ENCODE results near the gene TGFB1.
"Not testable (repeated sequence)": the region's sequence is repeated elsewhere in the genome, so short reads cannot be mapped to it uniquely, and the experiment has no call there.

The TGFB1 gene

DNA sequence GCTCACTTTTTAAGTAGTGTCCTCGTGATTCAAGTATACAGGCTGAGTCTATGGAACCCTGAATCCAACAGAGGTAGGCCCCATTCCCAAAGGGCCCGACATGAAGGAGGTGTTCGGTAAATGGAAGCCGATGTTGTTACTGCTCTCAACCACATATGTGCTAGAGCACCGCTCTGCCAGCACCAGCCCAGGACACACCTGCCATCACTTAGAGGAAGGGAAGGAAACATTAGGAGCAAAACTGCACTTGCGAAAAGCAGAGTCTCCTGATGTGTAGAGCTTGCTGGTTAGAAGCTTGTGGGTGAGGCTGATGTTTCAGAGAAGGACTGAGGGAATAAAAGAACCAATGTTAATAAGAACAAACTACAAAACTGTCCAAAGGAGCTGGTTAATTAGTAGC, 53.2 kb downstream of the TGFB1 start:
- DNase-seq (ENCODE audit: low read depth): no peak

DNA sequence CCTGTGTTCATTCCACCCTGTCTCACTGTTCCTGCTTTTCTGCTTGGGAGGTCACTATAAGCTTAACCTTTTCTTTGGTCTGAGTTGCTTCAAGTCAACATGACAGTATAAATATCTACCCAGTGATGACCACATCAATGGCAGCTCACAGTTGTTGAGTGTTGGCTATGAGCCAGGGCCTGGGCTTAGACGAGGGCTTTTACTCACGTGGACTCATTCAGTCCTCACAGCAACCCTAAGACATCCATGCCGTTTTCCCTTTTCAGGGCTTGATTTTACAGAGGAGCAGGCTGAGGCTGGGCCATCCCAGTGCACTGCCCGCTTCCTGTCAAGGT, 54.0 kb downstream of the TGFB1 start:
- no peak for DNase-seq (ENCODE audit: low read depth)

DNA sequence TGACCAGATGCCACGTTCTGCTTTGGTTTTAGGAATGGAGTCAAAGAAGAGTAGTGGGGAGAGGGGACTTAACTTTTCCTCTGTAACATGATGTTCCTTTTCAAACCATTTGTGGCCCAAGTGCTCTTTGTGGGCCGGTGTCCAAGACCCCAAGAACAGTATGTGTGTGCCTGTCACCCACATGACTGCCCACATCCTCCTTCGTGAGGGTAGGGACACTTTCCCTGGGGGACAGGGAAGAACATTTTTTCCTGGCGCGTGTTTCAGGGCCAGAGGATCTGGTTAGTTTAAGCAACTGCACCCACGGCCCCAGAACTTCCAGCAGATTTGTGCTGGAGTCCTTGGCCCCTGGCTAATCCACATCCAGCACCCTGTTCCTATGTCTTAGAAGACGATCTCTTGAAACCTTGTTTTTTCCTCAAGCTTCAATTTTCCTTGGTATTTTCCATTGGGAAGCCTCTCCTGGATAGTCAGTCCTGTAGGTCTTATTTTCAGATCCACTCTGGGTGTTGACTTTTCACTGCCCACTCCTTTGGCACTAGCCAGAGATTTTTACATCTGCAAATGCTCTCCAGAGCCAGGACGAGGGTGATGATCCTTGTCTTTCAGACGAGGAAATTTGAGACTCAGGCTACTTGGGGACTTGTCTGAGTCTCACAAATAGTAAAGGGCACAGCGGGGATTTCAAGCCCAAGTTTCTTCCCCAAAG, 54.5 kb downstream of the TGFB1 start:
- no peak for DNase-seq (ENCODE audit: low read depth)

GRCh38 chr19:41298348-41298964, 55.3 kb downstream of the TGFB1 start:
- DNase-seq (ENCODE audit: low read depth): no peak

GRCh38 chr19:41297628-41298347, 55.9 kb downstream of the TGFB1 start:
- no peak for DNase-seq (ENCODE audit: low read depth)

DNA sequence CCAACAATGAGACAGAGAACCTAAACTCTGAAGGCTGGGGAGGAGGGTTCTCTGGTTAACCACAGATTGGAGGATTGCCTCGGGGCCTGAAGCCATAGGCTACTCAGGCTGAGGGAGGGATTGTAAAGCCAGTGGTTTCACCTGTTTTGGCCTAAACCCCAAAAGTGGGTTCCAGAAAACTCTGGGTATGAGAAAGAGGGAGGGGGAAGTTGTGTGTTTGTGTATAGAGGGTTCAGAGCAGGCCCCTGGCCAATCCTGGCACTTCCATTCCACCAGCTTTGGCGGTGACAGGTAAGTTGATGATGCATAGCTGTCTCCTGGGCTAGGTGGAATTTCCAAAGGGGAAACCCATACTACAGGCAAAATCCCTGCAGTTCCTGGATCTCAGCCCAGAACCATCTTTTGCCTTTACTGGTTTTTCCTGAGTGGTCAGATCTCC, 57.3 kb downstream of the TGFB1 start:
- no peak for DNase-seq (ENCODE audit: low read depth)

GRCh38 chr19:41295499-41295898, 58.2 kb downstream of the TGFB1 start:
- no peak for DNase-seq (ENCODE audit: low read depth)

DNA sequence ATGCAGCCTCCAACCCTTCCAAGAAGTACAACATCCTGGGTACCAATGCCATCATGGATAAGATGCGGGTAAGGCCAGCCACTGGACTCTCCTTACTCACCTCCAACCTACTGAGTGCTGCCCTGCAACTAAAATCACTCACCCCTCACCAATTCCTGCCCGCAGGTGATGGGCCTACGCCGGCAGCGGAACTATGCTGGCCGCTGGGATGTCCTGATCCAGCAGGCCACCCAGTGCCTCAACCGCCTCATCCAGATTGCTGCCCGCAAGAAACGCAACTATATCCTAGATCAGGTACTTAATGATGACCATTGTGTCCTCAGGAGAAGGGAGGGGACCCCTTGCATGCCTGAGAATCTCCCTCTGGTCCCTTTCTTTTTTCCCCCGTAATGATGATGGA, 59.3 kb downstream of the TGFB1 start:
- no peak for DNase-seq (ENCODE audit: low read depth)

DNA sequence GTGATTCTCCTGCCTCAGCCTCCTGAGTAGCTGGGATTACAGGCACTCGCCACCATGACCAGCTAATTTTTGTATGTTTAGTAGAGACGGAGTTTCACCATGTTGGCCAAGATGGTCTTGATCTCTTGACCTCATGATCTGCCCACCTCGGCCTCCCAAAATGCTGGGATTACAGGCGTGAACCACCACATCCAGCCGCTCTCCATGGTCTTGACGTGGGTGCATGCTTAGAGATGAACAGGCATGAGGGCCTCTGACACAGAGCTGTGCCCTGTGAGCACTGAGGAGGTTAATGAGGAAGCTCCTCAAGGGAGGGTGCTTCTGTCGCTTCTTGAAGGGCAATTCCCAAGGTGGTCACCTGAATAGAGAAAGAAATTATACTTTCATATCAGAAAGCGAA, 63.9 kb downstream of the TGFB1 start:
- DNase-seq (ENCODE audit: low read depth): not testable (repeated sequence)

- no peak for DNase-seq (ENCODE audit: low read depth)
Observed at GRCh38 chr19:41288673-41289530, 64.8 kb downstream of the TGFB1 start.
